Sigmoid colon (tissue), 3 donors: ENCODE measurements around the gene ZNF282.

Experiments used
- POLR2A ChIP-seq, 2 donors: fragments of 450-650 bp; IDR thresholded peaks; one replicate each; pipeline ENCODE4 v1.6.1; 2016; ENCODE audit warnings: antibody characterized with exemption in 2 of 2, mild to moderate bottlenecking in 2 of 2, moderate library complexity in 2 of 2
- TF ChIP-seq, protein P1 (sequence below), 4 experiments: fragments of 450-650 bp in 3 of 4; fragments of 200-600 bp in 1 of 4; IDR thresholded peaks; one replicate each; pipeline ENCODE4 v1.5.1; 2016 to 2019; ENCODE audit warnings: antibody characterized with exemption in 4 of 4, mild to moderate bottlenecking in 3 of 4, moderate library complexity in 2 of 4

DNA sequence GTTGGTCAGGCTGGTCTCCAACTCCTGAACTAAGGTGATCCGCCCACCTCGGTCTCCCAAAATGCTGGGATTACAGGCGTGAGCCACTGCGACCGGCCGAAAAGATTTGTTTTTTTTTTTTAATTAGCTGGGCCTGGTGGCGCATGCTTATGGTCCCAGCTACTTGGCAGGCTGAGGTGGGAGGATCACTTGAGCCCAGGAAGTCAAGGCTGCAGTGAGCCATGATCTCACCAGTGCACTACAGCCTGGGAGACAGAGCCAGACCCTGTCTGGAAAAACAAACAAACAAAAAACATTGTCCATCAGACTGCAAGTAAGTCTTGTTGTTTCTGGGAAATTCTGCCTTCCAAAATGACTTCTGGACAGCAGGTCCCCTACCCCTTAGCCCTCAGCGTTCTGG is 27.8 kb downstream of the ZNF282 start:
- TF ChIP-seq POLR2A (IDR thresholded peaks at IDR 0.05) = no peak
- TF ChIP-seq, protein P1, sequence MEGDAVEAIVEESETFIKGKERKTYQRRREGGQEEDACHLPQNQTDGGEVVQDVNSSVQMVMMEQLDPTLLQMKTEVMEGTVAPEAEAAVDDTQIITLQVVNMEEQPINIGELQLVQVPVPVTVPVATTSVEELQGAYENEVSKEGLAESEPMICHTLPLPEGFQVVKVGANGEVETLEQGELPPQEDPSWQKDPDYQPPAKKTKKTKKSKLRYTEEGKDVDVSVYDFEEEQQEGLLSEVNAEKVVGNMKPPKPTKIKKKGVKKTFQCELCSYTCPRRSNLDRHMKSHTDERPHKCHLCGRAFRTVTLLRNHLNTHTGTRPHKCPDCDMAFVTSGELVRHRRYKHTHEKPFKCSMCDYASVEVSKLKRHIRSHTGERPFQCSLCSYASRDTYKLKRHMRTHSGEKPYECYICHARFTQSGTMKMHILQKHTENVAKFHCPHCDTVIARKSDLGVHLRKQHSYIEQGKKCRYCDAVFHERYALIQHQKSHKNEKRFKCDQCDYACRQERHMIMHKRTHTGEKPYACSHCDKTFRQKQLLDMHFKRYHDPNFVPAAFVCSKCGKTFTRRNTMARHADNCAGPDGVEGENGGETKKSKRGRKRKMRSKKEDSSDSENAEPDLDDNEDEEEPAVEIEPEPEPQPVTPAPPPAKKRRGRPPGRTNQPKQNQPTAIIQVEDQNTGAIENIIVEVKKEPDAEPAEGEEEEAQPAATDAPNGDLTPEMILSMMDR (IDR thresholded peaks at IDR 0.05) = no peak
